Measurements from ENCODE around the gene OAT.
A peak's percentile ranks its signal among the peaks of the same experiment; 100 is the strongest.

The OAT gene

DNA sequence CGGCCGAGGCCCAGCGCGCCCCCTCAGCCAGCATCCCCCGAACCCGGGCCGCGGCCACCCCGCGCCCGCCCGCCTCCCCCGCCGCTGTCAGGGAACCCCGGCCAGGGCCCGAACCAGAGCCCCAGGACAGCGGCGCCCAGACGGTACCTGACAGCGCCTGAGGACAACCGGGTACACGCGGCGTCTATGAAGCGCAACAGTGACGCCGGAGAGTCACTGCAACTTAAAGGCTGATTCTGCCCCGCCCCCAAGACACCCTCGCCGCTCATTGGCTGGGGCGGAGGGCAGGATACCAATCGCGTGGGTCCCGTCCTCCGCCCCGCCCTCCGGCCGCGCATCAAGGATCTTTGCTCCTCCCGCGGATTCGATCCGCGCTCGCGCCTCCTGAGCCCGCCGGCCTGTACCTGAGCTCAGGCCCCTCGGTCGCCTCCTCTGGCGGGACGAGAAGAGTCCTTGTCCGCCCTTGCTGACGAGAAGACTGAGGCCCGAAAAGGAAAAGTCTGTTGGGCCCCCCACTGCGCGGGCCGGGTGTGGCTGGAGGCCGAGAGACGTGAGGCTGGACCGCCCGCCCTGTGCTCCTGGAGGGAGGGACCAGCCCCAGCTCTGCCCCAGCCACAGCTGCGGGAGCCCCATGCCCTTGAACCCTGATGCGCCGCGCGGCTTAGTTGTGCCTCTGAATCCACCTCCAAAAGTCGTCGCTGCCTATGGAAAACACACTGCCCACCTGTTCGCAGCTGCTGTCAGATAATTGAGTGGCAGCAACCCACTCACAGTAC, at the start of gene OAT:
Gene OAT (minus strand): TSS at position 198 of the 776 bp plus-strand sequence. CDS start 6,752 bp downstream, outside the sequence.
- intact Hi-C loops (cut with DNase I; ENCODE audit: low total_unique reads), result loop anchor here (10.0 kb wide), 1 partner anchor 316 kb away; no protein-coding TSS in a partner anchor
- Histone ChIP-seq H3K36me3 (no peaks in the 10 kb centered on the region), H3K27me3 (peaks cover 0 to 18% of the 10 kb centered on the region in 2 donors), H3K27ac (peak within 1 kb of the TSS; percentile 97), H3K4me3 (peak within 1 kb of the TSS; percentile 79 to 92), H3K9me3 (no peaks in the 10 kb centered on the region), H3K4me1 (peaks cover 0 to 43% (median 33%) of the 10 kb centered on the region in 4 donors)
- DNase-seq, result peak; percentile 97 to 98
- no peak for TF ChIP-seq CTCF (IDR thresholded peaks at IDR 0.05)

DNA sequence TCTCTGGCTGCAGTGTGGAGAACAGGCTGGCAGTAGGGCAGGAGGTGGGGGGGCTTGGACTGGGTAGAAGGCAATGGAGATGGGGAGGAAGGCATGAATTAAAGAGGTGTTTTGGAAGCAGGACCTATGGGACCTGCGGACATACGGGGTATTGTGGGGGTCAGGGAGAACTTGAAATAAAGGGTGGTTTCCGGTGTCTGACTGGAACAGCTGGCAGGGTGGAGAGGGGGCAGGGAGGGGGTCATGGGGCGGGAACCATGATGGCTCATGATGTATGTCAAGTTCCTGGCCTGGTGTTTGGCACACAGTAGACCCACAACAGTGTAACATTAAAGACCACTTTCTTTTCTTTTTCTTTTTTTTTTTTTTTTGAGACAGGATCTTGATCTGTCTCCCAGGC, 48.4 kb upstream of the OAT start:
- Histone ChIP-seq H3K27ac (no peak overlapping the region), H3K4me1 (peaks cover 0 to 3% (median 0%) of the 10 kb centered on the region in 4 donors), H3K36me3 (no peaks in the 10 kb centered on the region), H3K9me3 (no peaks in the 10 kb centered on the region), H3K4me3 (no peak overlapping the region), H3K27me3 (no peaks in the 10 kb centered on the region)
- no peak for DNase-seq
- intact Hi-C loops (cut with DNase I; ENCODE audit: low total_unique reads), result no loop called here
- no peak for TF ChIP-seq CTCF (IDR thresholded peaks at IDR 0.05)

- H3K27me3 ChIP-seq, result no peaks in the 10 kb centered on the region
- no peak for DNase-seq
- TF ChIP-seq CTCF (IDR thresholded peaks at IDR 0.05), result no peak
- H3K27ac ChIP-seq, result no peak overlapping the region
- H3K4me3 ChIP-seq, result no peak overlapping the region
- intact Hi-C loops (cut with DNase I; ENCODE audit: low total_unique reads), result no loop called here
- peaks cover 0 to 6% (median 0%) of the 10 kb centered on the region in 4 donors for H3K4me1 ChIP-seq
- H3K9me3 ChIP-seq, result no peaks in the 10 kb centered on the region
- no peaks in the 10 kb centered on the region for H3K36me3 ChIP-seq
Measured at GRCh38 chr10:124465777-124466488, 47.2 kb upstream of the OAT start.

DNA sequence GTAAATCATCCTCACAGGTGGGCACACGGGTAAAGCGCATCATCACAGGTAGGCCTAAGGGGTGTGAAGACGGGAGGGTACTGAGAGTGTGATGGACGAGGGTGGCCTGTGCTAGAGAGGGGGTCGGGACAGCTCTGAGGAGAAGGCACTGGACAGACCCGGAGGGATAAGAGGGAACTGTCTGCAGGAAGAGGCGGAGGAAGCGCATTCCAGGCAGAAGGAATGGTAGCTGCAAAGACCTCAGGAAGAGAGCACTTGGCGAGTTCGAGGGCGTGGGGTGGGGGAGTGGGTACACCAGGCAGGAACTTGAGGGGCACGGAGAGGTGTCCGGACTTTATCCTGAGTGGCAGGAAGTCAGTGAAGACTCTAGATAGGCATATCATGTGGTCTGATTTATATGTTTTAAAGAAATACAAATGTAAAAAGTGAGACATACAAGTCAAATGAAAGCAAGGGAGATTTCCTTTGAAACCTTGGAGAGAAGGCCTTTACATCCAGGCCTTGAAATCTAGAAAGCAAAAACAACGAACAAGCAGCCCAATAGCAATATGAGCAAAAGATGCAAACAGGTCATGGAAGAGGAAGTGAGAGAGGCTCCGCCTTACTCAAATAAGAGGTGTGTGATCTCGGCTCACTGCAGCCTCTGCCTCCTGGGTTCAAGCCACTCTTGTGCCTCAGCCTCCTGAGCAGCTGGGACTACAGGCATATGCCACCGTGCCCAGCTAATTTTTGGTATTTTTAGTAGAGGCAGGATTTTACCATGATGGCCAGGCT, 46.5 kb upstream of the OAT start:
- TF ChIP-seq CTCF (IDR thresholded peaks at IDR 0.05), result no peak
- Histone ChIP-seq H3K4me1 (peaks cover 0 to 6% (median 0%) of the 10 kb centered on the region in 4 donors), H3K27ac (no peak overlapping the region), H3K27me3 (no peaks in the 10 kb centered on the region), H3K4me3 (no peak overlapping the region), H3K9me3 (no peaks in the 10 kb centered on the region), H3K36me3 (no peaks in the 10 kb centered on the region)
- intact Hi-C loops (cut with DNase I; ENCODE audit: low total_unique reads), result no loop called here
- DNase-seq, result no peak

All from tibial artery (tissue), 4 donors.